Lower leg skin (tissue), 3 donors: ENCODE measurements around the gene NOTCH2.

ENCODE experiments used
- CTCF ChIP-seq, 3 donors: fragments of 450-650 bp; IDR thresholded peaks; one replicate each; pipeline ENCODE4 v1.5.1; 2016; ENCODE audit warnings: antibody characterized with exemption in 3 of 3, mild to moderate bottlenecking in 3 of 3, moderate library complexity in 2 of 3
- POLR2A ChIP-seq, 2 donors: fragments of 450-650 bp; IDR thresholded peaks; one replicate each; pipeline ENCODE4 v1.6.1; 2016 to 2017; ENCODE audit warnings: antibody characterized with exemption in 2 of 2, mild to moderate bottlenecking in 1 of 2, moderate library complexity in 1 of 2

- no peak for TF ChIP-seq CTCF (IDR thresholded peaks at IDR 0.05)
- TF ChIP-seq POLR2A (IDR thresholded peaks at IDR 0.05) = no peak
Observed at GRCh38 chr1:119974013-119974412, 95.4 kb downstream of the NOTCH2 start.
